K562 (cell line): ENCODE measurements around the gene SLC10A3. TPM values are rescaled to one million over a fixed set of nuclear protein-coding genes. Genes with fewer than 3 reads are reported as not detected.

Experiments
- ATF7 ChIP-seq: fragments of 450-650 bp; IDR thresholded peaks from 2 replicates; pipeline ENCODE4 v1.7.1; 2014; ENCODE audit warnings: mild to moderate bottlenecking, moderate library complexity
- BRD9 ChIP-seq: fragments of 450-650 bp; IDR thresholded peaks from 2 replicates; pipeline ENCODE4 v1.6.1; 2018; ENCODE audit warnings: low read depth; ENCODE audit not compliant: partially characterized antibody
- CC2D1A ChIP-seq: fragments of 450-650 bp; IDR thresholded peaks from 2 replicates; pipeline ENCODE4 v1.6.1; 2017; ENCODE audit warnings: mild to moderate bottlenecking
- CXXC5 ChIP-seq: fragments of 250-450 bp; sonication (Bioruptor Pico); IDR thresholded peaks from 2 replicates; pipeline ENCODE4 v1.8.0; 2022; ENCODE audit warnings: inconsistent platforms, mild to moderate bottlenecking, moderate library complexity
- ETV5 ChIP-seq: sonication (generic); formaldehyde crosslinking; IDR thresholded peaks from 2 replicates; pipeline ENCODE4 v1.4.0; 2020; ENCODE audit warnings: low read depth, mild to moderate bottlenecking, missing genetic modification reagents
- GTF2A2 ChIP-seq: IDR thresholded peaks from 2 replicates; pipeline ENCODE4 v1.6.1; 2016; ENCODE audit warnings: mild to moderate bottlenecking, missing genetic modification characterization, missing compliant biosample characterization
- HDGF ChIP-seq: fragments of 450-650 bp; IDR thresholded peaks from 2 replicates; pipeline ENCODE4 v1.6.1; 2016
- HIVEP1 ChIP-seq: fragments of 250-450 bp; sonication (Bioruptor Pico); IDR thresholded peaks from 2 replicates; pipeline ENCODE4 v1.4.0; 2020; ENCODE audit warnings: mild to moderate bottlenecking
- L3MBTL2 ChIP-seq: fragments of 450-650 bp; IDR thresholded peaks from 2 replicates; pipeline ENCODE4 v1.6.1; 2016; ENCODE audit warnings: mild to moderate bottlenecking, moderate library complexity
- MYC ChIP-seq, 2 experiments: fragments of 250-450 bp in 1 of 2; sonication (Bioruptor Pico) in 1 of 2; IDR thresholded peaks; 2 replicates each; pipeline versions ENCODE4 v1.5.1 to v1.6.1; 2012 to 2021; ENCODE audit warnings: low read depth in 2 of 2, borderline replicate concordance in 1 of 2, improper control_type of control experiment in 1 of 2, low read length in 1 of 2, mild to moderate bottlenecking in 1 of 2, moderate library complexity in 1 of 2
- NR3C1 ChIP-seq: sonication (generic); formaldehyde crosslinking; IDR thresholded peaks from 2 replicates; pipeline ENCODE4 v1.8.1; 2022; ENCODE audit warnings: missing genetic modification reagents
- PHF8 ChIP-seq: fragments of 200-600 bp; sonication (generic); IDR thresholded peaks from 2 replicates; pipeline ENCODE4 v1.6.1; 2012; ENCODE audit warnings: mixed run types, mild to moderate bottlenecking, inconsistent platforms, low read length, moderate library complexity, borderline replicate concordance
- PURB ChIP-seq: sonication (generic); formaldehyde crosslinking; IDR thresholded peaks from 2 replicates; pipeline ENCODE4 v1.9.0; 2021; ENCODE audit warnings: low read depth, mild to moderate bottlenecking, missing genetic modification reagents
- RBFOX2 ChIP-seq: fragments of 200-400 bp; formaldehyde crosslinking; IDR thresholded peaks from 2 replicates; pipeline ENCODE4 v1.6.1; 2017; ENCODE audit warnings: low read depth, mild to moderate bottlenecking, low read length, moderate library complexity
- RFX1 ChIP-seq: fragments of 450-650 bp; IDR thresholded peaks from 2 replicates; pipeline ENCODE4 v1.6.1; 2016; ENCODE audit warnings: mild to moderate bottlenecking, moderate library complexity
- SAFB2 ChIP-seq: fragments of 200-400 bp; formaldehyde crosslinking; IDR thresholded peaks from 2 replicates; pipeline ENCODE4 v1.6.1; 2018; ENCODE audit warnings: borderline replicate concordance, low read length, low read depth, moderate library complexity; ENCODE audit not compliant: severe bottlenecking
- SIN3A ChIP-seq, 2 experiments: fragments of 150-350 bp in 1 of 2; IDR thresholded peaks; 2 replicates each; pipeline ENCODE4 v1.6.1; 2011 to 2016; ENCODE audit warnings: borderline replicate concordance in 2 of 2, low read depth in 2 of 2, low read length in 2 of 2, mild to moderate bottlenecking in 2 of 2, moderate library complexity in 2 of 2; ENCODE audit not compliant: control insufficient read depth in 1 of 2
- SRSF1 ChIP-seq: fragments of 200-400 bp; formaldehyde crosslinking; IDR thresholded peaks from 2 replicates; pipeline ENCODE4 v1.6.1; 2017; ENCODE audit warnings: mild to moderate bottlenecking, low read depth, low read length, moderate library complexity
- ZNF146 ChIP-seq: IDR thresholded peaks from one replicate; pipeline ENCODE4 v1.6.1; 2018; ENCODE audit warnings: missing compliant biosample characterization; ENCODE audit not compliant: unreplicated experiment
- ZNF699 ChIP-seq: fragments of 250-450 bp; sonication (Bioruptor Pico); IDR thresholded peaks from 2 replicates; pipeline ENCODE4 v1.8.0; 2021; ENCODE audit warnings: mild to moderate bottlenecking, moderate library complexity; ENCODE audit not compliant: insufficient replicate concordance
- polyA plus RNA-seq, 8 experiments: library from polyadenylated mRNA; depleted of rRNA in 4 of 8; stranded (reverse) in 5 of 8; unstranded in 3 of 8; fragments of >200 nt; fragmentation: Nextera tagmentation in 2 of 8; fragmentation: Illumina TruSeq in 1 of 8; extraction: Ambion mirVana in 2 of 8; extraction: Trizol in 1 of 8; gene quantifications; 2 replicates each; pipeline versions ENCODE4 v1.2.1 to v1.2.3, GENCODE V29; 2011 to 2014; ENCODE audit warnings: inconsistent platforms in 1 of 8, missing spikeins in 1 of 8
- total RNA-seq, 7 experiments: library from RNA; depleted of rRNA in 6 of 7; stranded (reverse); fragments of >200 nt in 6 of 7; fragmentation: Illumina TruSeq in 2 of 7; extraction: Trizol in 2 of 7; gene quantifications; 2 replicates each; pipeline versions ENCODE4 v1.2.1 to v1.2.3, GENCODE V29; 2011 to 2021; ENCODE audit warnings: low replicate concordance in 1 of 7
- TF ChIP-seq, protein P1 (sequence below), 2 experiments: fragments of 450-650 bp; IDR thresholded peaks; 2 replicates each; pipeline ENCODE4 v1.6.1; 2018; ENCODE audit warnings: mild to moderate bottlenecking in 2 of 2, low read depth in 1 of 2; ENCODE audit not compliant: partially characterized antibody in 2 of 2
- TF ChIP-seq, protein P2 (sequence below), 3 experiments: IDR thresholded peaks in 2 of 3; conservative IDR thresholded peaks in 1 of 3; 2 replicates each; pipeline ENCODE4 v1.5.1; 2011 to 2012; ENCODE audit warnings: low read length in 3 of 3, mild to moderate bottlenecking in 3 of 3, control low read depth in 2 of 3, improper control_type of control experiment in 1 of 3, inconsistent platforms in 1 of 3, low read depth in 1 of 3, mixed read lengths in 1 of 3, moderate library complexity in 1 of 3; ENCODE audit not compliant: insufficient read depth in 2 of 3

Gene SLC10A3
- total and polyA plus RNA-seq, 9 of the 15 experiments (the other 6 are each of a cell fraction or from before 2014, with no cell fraction given): 5.2 to 30.6 (median 16.7) TPM

DNA sequence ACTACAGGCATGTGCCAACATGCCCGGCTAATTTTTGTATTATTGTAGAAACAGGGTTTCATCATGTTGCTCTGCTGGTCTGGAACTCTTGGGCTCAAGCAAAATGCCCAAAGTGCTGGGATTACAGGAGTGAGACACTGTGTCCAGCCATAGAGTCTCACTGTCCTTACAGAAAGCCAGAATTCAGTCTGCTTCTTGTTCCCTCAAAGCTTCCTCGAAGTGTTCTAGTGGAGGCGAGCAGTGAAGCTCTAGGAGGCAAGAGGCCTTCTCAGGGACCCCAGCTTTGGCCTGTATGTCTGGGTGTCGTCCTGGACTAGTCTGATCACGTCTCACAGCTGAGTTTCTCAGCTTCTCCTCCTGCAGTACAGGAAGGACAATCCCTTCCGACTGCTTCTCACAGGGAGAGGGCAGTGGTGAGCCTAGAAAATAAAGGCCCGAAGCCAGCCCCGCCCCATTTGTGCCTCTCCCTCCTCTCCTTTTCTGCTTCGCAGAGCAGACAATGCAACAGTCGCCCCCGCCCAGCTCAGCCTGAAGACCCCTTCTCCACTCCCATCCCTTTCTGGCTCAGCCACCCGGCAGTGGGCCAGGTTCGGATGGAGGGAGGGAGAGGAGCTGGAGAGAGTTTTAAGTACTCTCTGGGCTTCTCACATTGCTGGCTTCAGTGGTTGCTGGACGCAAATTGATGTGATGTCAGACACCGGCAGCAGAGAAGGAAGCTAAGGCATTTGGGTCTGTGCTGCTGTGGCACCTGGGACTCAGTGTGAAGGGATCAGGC is 36.7 kb upstream of the SLC10A3 start (continued):
- TF ChIP-seq, protein P1, sequence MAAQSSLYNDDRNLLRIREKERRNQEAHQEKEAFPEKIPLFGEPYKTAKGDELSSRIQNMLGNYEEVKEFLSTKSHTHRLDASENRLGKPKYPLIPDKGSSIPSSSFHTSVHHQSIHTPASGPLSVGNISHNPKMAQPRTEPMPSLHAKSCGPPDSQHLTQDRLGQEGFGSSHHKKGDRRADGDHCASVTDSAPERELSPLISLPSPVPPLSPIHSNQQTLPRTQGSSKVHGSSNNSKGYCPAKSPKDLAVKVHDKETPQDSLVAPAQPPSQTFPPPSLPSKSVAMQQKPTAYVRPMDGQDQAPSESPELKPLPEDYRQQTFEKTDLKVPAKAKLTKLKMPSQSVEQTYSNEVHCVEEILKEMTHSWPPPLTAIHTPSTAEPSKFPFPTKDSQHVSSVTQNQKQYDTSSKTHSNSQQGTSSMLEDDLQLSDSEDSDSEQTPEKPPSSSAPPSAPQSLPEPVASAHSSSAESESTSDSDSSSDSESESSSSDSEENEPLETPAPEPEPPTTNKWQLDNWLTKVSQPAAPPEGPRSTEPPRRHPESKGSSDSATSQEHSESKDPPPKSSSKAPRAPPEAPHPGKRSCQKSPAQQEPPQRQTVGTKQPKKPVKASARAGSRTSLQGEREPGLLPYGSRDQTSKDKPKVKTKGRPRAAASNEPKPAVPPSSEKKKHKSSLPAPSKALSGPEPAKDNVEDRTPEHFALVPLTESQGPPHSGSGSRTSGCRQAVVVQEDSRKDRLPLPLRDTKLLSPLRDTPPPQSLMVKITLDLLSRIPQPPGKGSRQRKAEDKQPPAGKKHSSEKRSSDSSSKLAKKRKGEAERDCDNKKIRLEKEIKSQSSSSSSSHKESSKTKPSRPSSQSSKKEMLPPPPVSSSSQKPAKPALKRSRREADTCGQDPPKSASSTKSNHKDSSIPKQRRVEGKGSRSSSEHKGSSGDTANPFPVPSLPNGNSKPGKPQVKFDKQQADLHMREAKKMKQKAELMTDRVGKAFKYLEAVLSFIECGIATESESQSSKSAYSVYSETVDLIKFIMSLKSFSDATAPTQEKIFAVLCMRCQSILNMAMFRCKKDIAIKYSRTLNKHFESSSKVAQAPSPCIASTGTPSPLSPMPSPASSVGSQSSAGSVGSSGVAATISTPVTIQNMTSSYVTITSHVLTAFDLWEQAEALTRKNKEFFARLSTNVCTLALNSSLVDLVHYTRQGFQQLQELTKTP (IDR thresholded peaks at IDR 0.05; ENCODE audit: low read depth in 1 of 2, partially characterized antibody in 2 of 2): no peak
- TF ChIP-seq MYC (IDR thresholded peaks at IDR 0.05; ENCODE audit: low read depth, low read length): peak; percentile 50; the same call in 1 of the 2 replicates
- TF ChIP-seq MYC (CRISPR knock-in tag; IDR thresholded peaks at IDR 0.05; ENCODE audit: borderline replicate concordance, low read depth): no peak
- peak; percentile 51; the same call in 1 of the 2 replicates for TF ChIP-seq ATF7
- TF ChIP-seq PHF8: peak; percentile 28; the same call in 1 of the 2 replicates
- 0 out of 2 replicates have a peak, but pooled peaks have one; percentile 8 for TF ChIP-seq CXXC5 (CRISPR knock-in tag)
- no peak for TF ChIP-seq SAFB2
- TF ChIP-seq ETV5: no peak
- no peak for TF ChIP-seq BRD9
- TF ChIP-seq ZNF146 (CRISPR knock-in tag): no peak
- TF ChIP-seq ZNF699 (CRISPR knock-in tag): no peak
- no peak for TF ChIP-seq RFX1
- no peak for TF ChIP-seq HDGF
- TF ChIP-seq PURB (CRISPR knock-in tag): no peak
- TF ChIP-seq NR3C1 (CRISPR knock-in tag): no peak
- TF ChIP-seq RBFOX2: 0 out of 2 replicates have a peak, but pooled peaks have one; percentile 22
- TF ChIP-seq, protein P2, sequence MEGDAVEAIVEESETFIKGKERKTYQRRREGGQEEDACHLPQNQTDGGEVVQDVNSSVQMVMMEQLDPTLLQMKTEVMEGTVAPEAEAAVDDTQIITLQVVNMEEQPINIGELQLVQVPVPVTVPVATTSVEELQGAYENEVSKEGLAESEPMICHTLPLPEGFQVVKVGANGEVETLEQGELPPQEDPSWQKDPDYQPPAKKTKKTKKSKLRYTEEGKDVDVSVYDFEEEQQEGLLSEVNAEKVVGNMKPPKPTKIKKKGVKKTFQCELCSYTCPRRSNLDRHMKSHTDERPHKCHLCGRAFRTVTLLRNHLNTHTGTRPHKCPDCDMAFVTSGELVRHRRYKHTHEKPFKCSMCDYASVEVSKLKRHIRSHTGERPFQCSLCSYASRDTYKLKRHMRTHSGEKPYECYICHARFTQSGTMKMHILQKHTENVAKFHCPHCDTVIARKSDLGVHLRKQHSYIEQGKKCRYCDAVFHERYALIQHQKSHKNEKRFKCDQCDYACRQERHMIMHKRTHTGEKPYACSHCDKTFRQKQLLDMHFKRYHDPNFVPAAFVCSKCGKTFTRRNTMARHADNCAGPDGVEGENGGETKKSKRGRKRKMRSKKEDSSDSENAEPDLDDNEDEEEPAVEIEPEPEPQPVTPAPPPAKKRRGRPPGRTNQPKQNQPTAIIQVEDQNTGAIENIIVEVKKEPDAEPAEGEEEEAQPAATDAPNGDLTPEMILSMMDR (IDR thresholded peaks at IDR 0.05 in 2 of 3, conservative IDR thresholded peaks at IDR 0.05 in 1 of 3; ENCODE audit: insufficient read depth in 2 of 3, low read depth in 1 of 3, low read length in 3 of 3): peak; percentile 71 to 76 (median 76)
- peak; percentile 64 for TF ChIP-seq L3MBTL2
- TF ChIP-seq CC2D1A: no peak
- TF ChIP-seq SRSF1: no peak
- no peak for TF ChIP-seq SIN3A (IDR thresholded peaks at IDR 0.05; ENCODE audit: borderline replicate concordance in 2 of 2, control insufficient read depth in 1 of 2, low read depth in 2 of 2, low read length in 2 of 2)
- TF ChIP-seq HIVEP1 (CRISPR knock-in tag): no peak
- no peak for TF ChIP-seq GTF2A2 (tag)
